GM12892 (cell line): ENCODE measurements around the gene ADM5.
A peak's percentile ranks its signal among the peaks of the same experiment; 100 is the strongest.

Experiments
- POLR2A ChIP-seq: IDR thresholded peaks from 2 replicates; pipeline ENCODE4 v1.6.1; 2011; ENCODE audit warnings: low read depth, low read length, control low read depth
- TAF1 ChIP-seq: IDR thresholded peaks from 2 replicates; pipeline ENCODE4 v1.6.1; 2011; ENCODE audit warnings: low read depth, mild to moderate bottlenecking, control low read depth, low read length, borderline replicate concordance

DNA sequence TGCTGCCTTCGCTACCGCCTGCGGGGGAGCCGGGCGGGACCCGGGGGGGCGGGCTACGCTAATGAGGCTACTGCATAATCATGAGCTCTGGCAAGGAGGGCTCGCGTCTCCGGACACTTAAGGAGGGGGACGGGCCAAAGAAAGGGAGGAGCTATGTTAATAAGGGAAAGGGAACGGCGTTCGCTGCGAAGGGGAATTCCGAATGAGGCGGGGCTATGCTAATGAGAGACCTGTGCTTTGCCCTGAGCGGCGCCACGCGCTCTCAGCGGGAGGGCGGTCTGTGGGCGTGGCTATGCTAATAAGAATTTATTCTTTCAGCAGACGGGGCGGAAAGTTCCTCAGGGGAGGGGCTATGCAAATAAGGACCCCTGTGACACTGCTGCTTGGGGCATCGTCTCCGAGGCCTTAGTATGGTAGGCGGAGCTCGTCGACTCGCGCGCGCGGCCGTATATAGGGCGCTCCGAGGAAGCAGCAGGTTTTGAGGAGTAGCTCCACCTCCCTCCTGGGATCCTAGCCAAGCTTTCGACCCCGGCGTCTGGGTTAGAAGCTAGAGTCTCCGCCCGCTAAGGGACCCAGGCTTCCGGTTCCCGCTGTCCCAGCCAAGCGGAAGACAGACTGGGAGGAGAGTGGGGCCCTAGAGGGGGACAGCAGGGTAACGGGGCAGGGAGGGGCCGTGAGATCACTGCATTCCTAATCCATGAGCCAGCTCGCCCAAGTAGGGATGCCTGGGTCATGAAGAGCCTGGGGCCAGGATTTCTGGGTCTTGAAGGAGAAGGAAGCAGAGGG lies 49.1 kb upstream of the ADM5 start, which contains the start of gene RRAS:
- peak; percentile 86 for TF ChIP-seq POLR2A
- peak; percentile 64; the same call in 1 of the 2 replicates for TF ChIP-seq TAF1
